Suppressor macrophage treated with lipopolysaccharide for 1 hour (primary cell): Measurements from ENCODE around the gene FOXK2.
"Not testable (repeated sequence)": the region's sequence is repeated elsewhere in the genome, so short reads cannot be mapped to it uniquely, and the experiment has no call there.

Experiments used
- DNase-seq, 3 donors: peaks; one replicate each; pipeline ENCODE4 v3.0.0-alpha.2; 2020 to 2022

The FOXK2 gene

GRCh38 chr17:82565551-82565950 lies 46.0 kb downstream of the FOXK2 start:
- no peak for DNase-seq

GRCh38 chr17:82566129-82566960 lies 46.8 kb downstream of the FOXK2 start:
- no peak for DNase-seq

GRCh38 chr17:82567286-82567685 lies 47.8 kb downstream of the FOXK2 start:
- no peak for DNase-seq

- DNase-seq = no peak
Observed at GRCh38 chr17:82568997-82569393, 49.5 kb downstream of the FOXK2 start.

GRCh38 chr17:82569621-82570020 lies 50.1 kb downstream of the FOXK2 start:
- no peak for DNase-seq

- no peak for DNase-seq
Observed at GRCh38 chr17:82570277-82570676, 50.7 kb downstream of the FOXK2 start.

- DNase-seq = no peak
Observed at GRCh38 chr17:82571855-82572254, 52.3 kb downstream of the FOXK2 start.

- no peak for DNase-seq
Observed at GRCh38 chr17:82574041-82574440, 54.5 kb downstream of the FOXK2 start.

- DNase-seq = not testable (repeated sequence)
Observed at GRCh38 chr17:82575581-82576221, 56.2 kb downstream of the FOXK2 start.

GRCh38 chr17:82577300-82577699 lies 57.8 kb downstream of the FOXK2 start:
- DNase-seq = no peak

GRCh38 chr17:82579969-82580368 lies 60.4 kb downstream of the FOXK2 start:
- not testable (repeated sequence) for DNase-seq

- peak; percentile 43 to 63 (median 46) for DNase-seq
Observed at GRCh38 chr17:82582213-82582612, 62.7 kb downstream of the FOXK2 start.

- DNase-seq = no peak
Observed at GRCh38 chr17:82582709-82583108, 63.2 kb downstream of the FOXK2 start.

GRCh38 chr17:82583720-82584234 lies 64.2 kb downstream of the FOXK2 start:
- DNase-seq = peak in 1 of 3 donors; percentile 20

GRCh38 chr17:82585935-82586575 lies 66.5 kb downstream of the FOXK2 start:
- DNase-seq = not testable (repeated sequence)

- no peak for DNase-seq
Observed at GRCh38 chr17:82586576-82587233, 67.2 kb downstream of the FOXK2 start.

GRCh38 chr17:82587234-82588086 lies 67.9 kb downstream of the FOXK2 start:
- peak; percentile 82 to 86 (median 83) for DNase-seq

- no peak for DNase-seq
Observed at GRCh38 chr17:82588266-82589175, 69.0 kb downstream of the FOXK2 start.

- DNase-seq = no peak
Observed at GRCh38 chr17:82589851-82590180, 70.3 kb downstream of the FOXK2 start.

GRCh38 chr17:82590216-82590615 lies 70.7 kb downstream of the FOXK2 start:
- no peak for DNase-seq
